ENCODE data around the gene STARD13.

GRCh38 chr13:33202644-33203169, 82.8 kb downstream of the STARD13 start:
- TF ChIP-seq CTCF (IDR thresholded peaks at IDR 0.05) (no peak), EZH2phosphoT487 (IDR thresholded peaks at IDR 0.05) (no peak)
